ENCODE results near the gene P2RY6. TPM values are rescaled to one million over a fixed set of nuclear protein-coding genes. Genes with fewer than 3 reads are reported as not detected.

Gene P2RY6
- total RNA-seq, 1 experiment from 2014 or later: 0.15 TPM

- no peak for TF ChIP-seq REST (IDR thresholded peaks at IDR 0.05; ENCODE audit: low read depth)
- no peak for TF ChIP-seq CBX3 (IDR thresholded peaks at IDR 0.05; ENCODE audit: low read depth)
- no peak for TF ChIP-seq RAD21 (IDR thresholded peaks at IDR 0.05; ENCODE audit: low read depth)
- no peak for TF ChIP-seq SRF (IDR thresholded peaks at IDR 0.05; ENCODE audit: low read depth)
- TF ChIP-seq FOSL1 (IDR thresholded peaks at IDR 0.05; ENCODE audit: low read depth): no peak
- no peak for TF ChIP-seq ZBTB33 (IDR thresholded peaks at IDR 0.05; ENCODE audit: extremely low read depth, insufficient replicate concordance, low read length)
- no peak for TF ChIP-seq ZNF274 (IDR thresholded peaks at IDR 0.05; ENCODE audit: low read depth, low read length)
Observed at GRCh38 chr11:73316422-73316821, 44.3 kb downstream of the P2RY6 start (continued).

GRCh38 chr11:73317373-73317772 lies 45.2 kb downstream of the P2RY6 start:
- ChIA-PET POLR2A (no interaction called here), CTCF (interaction anchor here (0.7 kb wide), 1 partner anchor 13 kb away, joined by 3 read pairs; no protein-coding TSS in a partner anchor), RAD21 (ENCODE audit: low non-redundant PET in 1 of 2, low total read pairs in 2 of 2, uncharacterized antibody in 2 of 2, unreplicated experiment in 2 of 2) (no interaction called here)
- DNase-seq (ENCODE audit: low read depth, low spot score) (no peak), ATAC-seq (no peak)
- peaks cover 15 to 38% of the 10 kb centered on the region in 2 experiments for H3K4me1 ChIP-seq (ENCODE audit: control insufficient read depth in 1 of 2, insufficient read depth in 2 of 2, low read length in 2 of 2)
- H3K79me2 ChIP-seq (ENCODE audit: insufficient read depth, low read length): 0 out of 2 replicates have a peak, but pooled peaks cover 6% of the 10 kb centered on the region
- no peak overlapping the region for H3K9ac ChIP-seq (ENCODE audit: low read length)
- intact Hi-C loops (cut with micrococcal nuclease): no loop called here
- H3K9me3 ChIP-seq (ENCODE audit: control insufficient read depth in 1 of 2, insufficient read depth in 1 of 2, low read depth in 1 of 2, low read length in 2 of 2): no peaks in the 10 kb centered on the region
- no peak overlapping the region for H2AFZ ChIP-seq (ENCODE audit: low read depth, low read length, poor library complexity, severe bottlenecking)
- H3K9me2 ChIP-seq (ENCODE audit: insufficient read depth): no peaks in the 10 kb centered on the region
- H3K4me2 ChIP-seq (ENCODE audit: low read length): no peak overlapping the region
- no peaks in the 10 kb centered on the region for H3K36me3 ChIP-seq (ENCODE audit: control insufficient read depth in 1 of 2, insufficient read depth in 2 of 2, low read length in 2 of 2)
- no TSS peak for BruUV-seq (replicated peaks)
- no peaks in the 10 kb centered on the region for H3K27me3 ChIP-seq (ENCODE audit: insufficient read depth, low read length)
- no peak overlapping the region for H3K27ac ChIP-seq (ENCODE audit: low read depth, low read length)
- H4K20me1 ChIP-seq (ENCODE audit: insufficient read depth): no peaks in the 10 kb centered on the region
- H3K4me3 ChIP-seq (replicated peaks in 1 of 2; ENCODE audit: low read depth in 1 of 2, low read length in 2 of 2): no peak overlapping the region
- TF ChIP-seq SRF (IDR thresholded peaks at IDR 0.05; ENCODE audit: low read depth): no peak
- TF ChIP-seq ZFX (IDR thresholded peaks at IDR 0.05): no peak
- TF ChIP-seq RAD21 (IDR thresholded peaks at IDR 0.05; ENCODE audit: low read depth): no peak
- TF ChIP-seq CBX3 (IDR thresholded peaks at IDR 0.05; ENCODE audit: low read depth): no peak
- no peak for TF ChIP-seq JUND (IDR thresholded peaks at IDR 0.05)
- TF ChIP-seq ZBTB33 (IDR thresholded peaks at IDR 0.05; ENCODE audit: extremely low read depth, insufficient replicate concordance, low read length): no peak
- no peak for TF ChIP-seq SIN3A (IDR thresholded peaks at IDR 0.05; ENCODE audit: low read depth)
- TF ChIP-seq ATF3 (IDR thresholded peaks at IDR 0.05): no peak
- no peak for TF ChIP-seq ZNF274 (IDR thresholded peaks at IDR 0.05; ENCODE audit: low read depth, low read length)
- no peak for TF ChIP-seq MAX (IDR thresholded peaks at IDR 0.05)
- no peak for TF ChIP-seq TCF7L2 (IDR thresholded peaks at IDR 0.05; ENCODE audit: borderline replicate concordance, extremely low read depth, insufficient read depth, insufficient read length)
- TF ChIP-seq CTCF (IDR thresholded peaks at IDR 0.05 in 2 of 3, conservative IDR thresholded peaks at IDR 0.05 in 1 of 3; ENCODE audit: borderline replicate concordance in 1 of 3, insufficient read depth in 1 of 3, low read depth in 2 of 3, low read length in 2 of 3): no peak

All from HCT116 (cell line).